ENCODE data around the gene MICU1. TPM values are rescaled to one million over a fixed set of nuclear protein-coding genes. Genes with fewer than 3 reads are reported as not detected.
"Not testable (repeated sequence)": the region's sequence is repeated elsewhere in the genome, so short reads cannot be mapped to it uniquely, and the experiment has no call there.

Gene MICU1
- total RNA-seq, 4 donors from 2014 or later, result 31.7 to 82.5 (median 37.1) TPM

DNA sequence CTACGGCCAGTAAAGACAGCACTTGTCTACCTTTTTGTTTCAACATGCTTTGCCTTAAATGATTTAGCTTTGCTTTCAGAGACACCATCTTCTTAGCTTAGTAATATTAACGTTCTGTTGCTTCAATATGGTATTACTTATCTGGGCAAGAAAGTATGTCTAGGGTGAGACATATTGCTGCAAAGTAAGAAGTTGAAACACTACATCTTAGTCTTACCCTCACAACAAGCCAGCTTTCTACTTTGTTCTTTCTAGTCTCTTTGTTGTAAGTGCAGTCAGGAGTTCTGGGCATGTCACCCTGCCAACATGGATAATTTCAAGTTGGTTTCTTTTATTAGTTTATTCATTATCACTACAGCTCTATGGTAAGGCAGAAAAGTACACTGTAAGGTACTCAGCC lies 148.4 kb downstream of the MICU1 start:
- Histone ChIP-seq H3K9me3 (no peaks in the 10 kb centered on the region), H3K4me1 (no peaks in the 10 kb centered on the region), H3K36me3 (peaks cover 0 to 36% (median 0%) of the 10 kb centered on the region in 3 donors), H3K27ac (no peak overlapping the region), H3K4me3 (no peak overlapping the region), H3K27me3 (no peaks in the 10 kb centered on the region)
- TF ChIP-seq CTCF (IDR thresholded peaks at IDR 0.05) (no peak), POLR2A (IDR thresholded peaks at IDR 0.05) (no peak)
- no peak for DNase-seq

GRCh38 chr10:72472306-72472705 lies 153.6 kb downstream of the MICU1 start:
- TF ChIP-seq CTCF (IDR thresholded peaks at IDR 0.05) (no peak), POLR2A (IDR thresholded peaks at IDR 0.05) (no peak)
- H3K9me3 ChIP-seq, result no peaks in the 10 kb centered on the region
- no peaks in the 10 kb centered on the region for H3K27me3 ChIP-seq
- no peak for DNase-seq
- H3K36me3 ChIP-seq, result peaks cover 0 to 40% (median 0%) of the 10 kb centered on the region in 3 donors
- no peak overlapping the region for H3K4me3 ChIP-seq
- H3K4me1 ChIP-seq, result no peaks in the 10 kb centered on the region
- H3K27ac ChIP-seq, result no peak overlapping the region

DNA sequence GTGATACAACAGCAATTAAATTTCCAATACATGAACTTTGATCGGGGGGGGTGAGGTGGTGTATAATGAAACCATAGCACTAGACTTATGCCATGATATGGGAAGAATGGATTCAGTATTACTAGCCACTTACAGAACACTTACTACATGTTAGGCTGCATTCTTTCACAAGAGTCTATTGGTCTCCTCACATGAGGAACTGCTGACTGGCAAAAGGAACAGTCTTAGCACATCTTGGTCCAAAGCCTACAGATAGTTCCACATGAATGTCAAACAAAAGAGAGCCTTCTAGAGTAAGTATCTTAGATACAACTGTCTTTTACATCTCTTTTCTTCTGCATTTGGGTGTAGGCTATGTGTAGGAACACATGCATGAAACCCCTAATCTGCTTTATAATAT lies 155.2 kb downstream of the MICU1 start:
- H3K4me1 ChIP-seq, result no peaks in the 10 kb centered on the region
- H3K36me3 ChIP-seq, result peaks cover 0 to 32% (median 0%) of the 10 kb centered on the region in 3 donors
- TF ChIP-seq POLR2A (IDR thresholded peaks at IDR 0.05) (no peak), CTCF (IDR thresholded peaks at IDR 0.05) (no peak)

DNA sequence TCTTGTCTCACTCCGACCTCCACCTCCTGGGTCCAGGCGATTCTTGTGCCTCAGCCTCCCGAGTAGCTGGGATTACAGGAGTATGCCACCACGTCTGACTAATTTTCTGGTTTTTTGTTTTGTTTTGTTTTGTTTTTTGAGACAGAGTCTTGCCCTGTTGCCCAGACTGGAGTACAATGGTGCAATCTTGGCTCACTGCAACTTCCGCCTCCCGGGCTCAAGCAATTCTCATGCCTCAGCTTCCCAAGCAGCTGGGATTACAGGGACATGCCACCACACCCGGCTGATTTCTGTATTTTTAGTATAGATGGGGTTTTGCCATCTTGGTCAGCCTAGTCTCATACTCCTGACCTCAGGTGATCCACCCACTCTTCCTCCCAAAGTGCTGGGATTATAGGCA lies 158.8 kb downstream of the MICU1 start:
- not testable (repeated sequence) for DNase-seq, H3K4me3 ChIP-seq, H3K27me3 ChIP-seq, H3K27ac ChIP-seq, H3K9me3 ChIP-seq, H3K4me1 ChIP-seq, H3K36me3 ChIP-seq

More for the DNA sequence above, 155.2 kb downstream of the MICU1 start:
- Histone ChIP-seq H3K27ac (no peak overlapping the region), H3K27me3 (no peaks in the 10 kb centered on the region), H3K9me3 (no peaks in the 10 kb centered on the region), H3K4me3 (no peak overlapping the region)
- DNase-seq, result no peak

DNA sequence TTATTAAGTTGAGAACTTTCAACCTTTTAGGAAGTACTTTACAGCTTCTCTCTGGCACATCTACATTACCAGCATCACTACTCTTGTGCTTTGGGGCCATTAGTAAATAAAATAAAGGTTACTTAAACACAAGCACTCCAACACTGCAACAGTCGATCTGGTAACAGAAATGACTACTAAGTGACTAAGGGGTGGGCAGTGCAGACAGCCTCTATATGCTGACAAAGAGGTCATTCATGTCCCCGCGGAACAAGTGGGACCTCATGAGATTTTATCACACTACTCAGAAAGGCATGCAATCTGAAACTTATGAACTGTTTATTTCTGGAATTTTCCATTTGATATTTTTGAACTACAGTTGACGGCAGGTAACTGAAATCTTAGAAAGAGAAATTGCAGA lies 159.9 kb downstream of the MICU1 start:
- Histone ChIP-seq H3K27ac (no peak overlapping the region), H3K27me3 (no peaks in the 10 kb centered on the region), H3K4me1 (no peaks in the 10 kb centered on the region), H3K9me3 (no peaks in the 10 kb centered on the region), H3K4me3 (no peak overlapping the region), H3K36me3 (peaks cover 0 to 4% (median 0%) of the 10 kb centered on the region in 3 donors)
- no peak for DNase-seq
- TF ChIP-seq POLR2A (IDR thresholded peaks at IDR 0.05) (no peak), CTCF (IDR thresholded peaks at IDR 0.05) (no peak)

GRCh38 chr10:72464438-72464837 lies 161.4 kb downstream of the MICU1 start:
- no peaks in the 10 kb centered on the region for H3K9me3 ChIP-seq
- DNase-seq, result no peak
- no peak overlapping the region for H3K4me3 ChIP-seq
- H3K36me3 ChIP-seq, result no peaks in the 10 kb centered on the region
- no peak overlapping the region for H3K27ac ChIP-seq
- H3K4me1 ChIP-seq, result no peaks in the 10 kb centered on the region
- H3K27me3 ChIP-seq, result no peaks in the 10 kb centered on the region
- TF ChIP-seq CTCF (IDR thresholded peaks at IDR 0.05), result no peak
- TF ChIP-seq POLR2A (IDR thresholded peaks at IDR 0.05), result no peak
